Neural crest cell (in vitro differentiated cells): ENCODE data around the gene STOML3. TPM values are rescaled to one million over a fixed set of nuclear protein-coding genes. Genes with fewer than 3 reads are reported as not detected.

Experiments
- DNase-seq: peaks from one replicate; pipeline ENCODE4 v3.0.0; 2021; ENCODE audit warnings: low read depth, mixed read lengths, low spot score
- H3K27ac Mint-ChIP-seq: one replicate; pipeline ENCODE4 v1.8.0; 2021; ENCODE audit warnings: mild to moderate bottlenecking, mixed read lengths; ENCODE audit not compliant: unreplicated experiment
- H3K27me3 Mint-ChIP-seq: 2 replicates; pipeline ENCODE4 v1.8.0; 2021; ENCODE audit warnings: low read depth, mild to moderate bottlenecking, mixed read lengths
- H3K36me3 Mint-ChIP-seq: 2 replicates; pipeline ENCODE4 v1.8.0; 2021; ENCODE audit warnings: low read depth, mild to moderate bottlenecking, mixed read lengths
- H3K4me1 Mint-ChIP-seq: 2 replicates; pipeline ENCODE4 v1.8.0; 2021; ENCODE audit warnings: mixed read lengths
- H3K4me3 Mint-ChIP-seq: one replicate; pipeline ENCODE4 v1.8.0; 2021; ENCODE audit warnings: mild to moderate bottlenecking, mixed read lengths
- H3K9me3 Mint-ChIP-seq: 2 replicates; pipeline ENCODE4 v1.8.0; 2021; ENCODE audit warnings: mixed read lengths
- total RNA-seq: library from RNA; stranded (reverse); gene quantifications from 2 replicates; pipeline ENCODE4 v1.2.1, GENCODE V29; 2021
- TF ChIP-seq, protein P1 (sequence below): fragments of 200-600 bp; sonication (generic); conservative IDR thresholded peaks from 2 replicates; pipeline ENCODE4 v1.5.0; 2021; ENCODE audit warnings: antibody characterized with exemption, mild to moderate bottlenecking

STOML3 gene
- total RNA-seq, 1 donor from 2014 or later = not detected

DNA sequence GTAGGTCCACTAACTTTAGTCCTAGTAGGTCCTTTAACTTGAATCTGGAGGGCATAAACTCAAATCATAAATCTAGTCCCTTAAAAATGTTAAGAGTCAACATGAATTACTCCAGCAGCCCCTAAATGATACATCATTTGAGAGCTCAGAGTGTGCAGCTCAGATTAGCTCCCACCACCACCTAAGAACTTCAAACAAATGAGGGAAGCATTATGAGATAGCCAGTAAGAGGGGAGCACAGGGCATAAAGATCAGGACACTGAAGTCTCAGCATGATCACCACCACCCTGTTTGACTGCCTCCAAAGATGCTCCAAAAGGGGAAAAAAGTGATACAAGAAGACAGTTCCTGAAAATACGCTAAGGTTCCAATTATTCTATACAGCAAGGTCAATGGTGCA, 41.5 kb upstream of the STOML3 start:
- Mint-ChIP-seq H3K36me3 (peaks cover 5% of the 10 kb centered on the region), H3K9me3 (no peaks in the 10 kb centered on the region), H3K4me3 (no peak overlapping the region), H3K27ac (no peak overlapping the region), H3K27me3 (no peaks in the 10 kb centered on the region), H3K4me1 (peaks cover 38% of the 10 kb centered on the region)
- no peak for DNase-seq
- TF ChIP-seq, protein P1, sequence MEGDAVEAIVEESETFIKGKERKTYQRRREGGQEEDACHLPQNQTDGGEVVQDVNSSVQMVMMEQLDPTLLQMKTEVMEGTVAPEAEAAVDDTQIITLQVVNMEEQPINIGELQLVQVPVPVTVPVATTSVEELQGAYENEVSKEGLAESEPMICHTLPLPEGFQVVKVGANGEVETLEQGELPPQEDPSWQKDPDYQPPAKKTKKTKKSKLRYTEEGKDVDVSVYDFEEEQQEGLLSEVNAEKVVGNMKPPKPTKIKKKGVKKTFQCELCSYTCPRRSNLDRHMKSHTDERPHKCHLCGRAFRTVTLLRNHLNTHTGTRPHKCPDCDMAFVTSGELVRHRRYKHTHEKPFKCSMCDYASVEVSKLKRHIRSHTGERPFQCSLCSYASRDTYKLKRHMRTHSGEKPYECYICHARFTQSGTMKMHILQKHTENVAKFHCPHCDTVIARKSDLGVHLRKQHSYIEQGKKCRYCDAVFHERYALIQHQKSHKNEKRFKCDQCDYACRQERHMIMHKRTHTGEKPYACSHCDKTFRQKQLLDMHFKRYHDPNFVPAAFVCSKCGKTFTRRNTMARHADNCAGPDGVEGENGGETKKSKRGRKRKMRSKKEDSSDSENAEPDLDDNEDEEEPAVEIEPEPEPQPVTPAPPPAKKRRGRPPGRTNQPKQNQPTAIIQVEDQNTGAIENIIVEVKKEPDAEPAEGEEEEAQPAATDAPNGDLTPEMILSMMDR = no peak

- H3K4me1 Mint-ChIP-seq = no peaks in the 10 kb centered on the region
- peaks cover 7% of the 10 kb centered on the region for H3K36me3 Mint-ChIP-seq
- H3K27ac Mint-ChIP-seq = no peak overlapping the region
- H3K27me3 Mint-ChIP-seq = no peaks in the 10 kb centered on the region
- H3K9me3 Mint-ChIP-seq = no peaks in the 10 kb centered on the region
- TF ChIP-seq, protein P1 = no peak
- no peak for DNase-seq
- H3K4me3 Mint-ChIP-seq = no peak overlapping the region
Measured at GRCh38 chr13:39025433-39025839, 34.8 kb upstream of the STOML3 start.

GRCh38 chr13:39023761-39024160, 33.1 kb upstream of the STOML3 start:
- peaks cover 9% of the 10 kb centered on the region for H3K36me3 Mint-ChIP-seq
- H3K4me1 Mint-ChIP-seq = no peaks in the 10 kb centered on the region
- H3K27ac Mint-ChIP-seq = no peak overlapping the region
- H3K27me3 Mint-ChIP-seq = no peaks in the 10 kb centered on the region
- no peak overlapping the region for H3K4me3 Mint-ChIP-seq
- DNase-seq = no peak
- H3K9me3 Mint-ChIP-seq = no peaks in the 10 kb centered on the region
- TF ChIP-seq, protein P1 = no peak

GRCh38 chr13:39023316-39023715, 32.7 kb upstream of the STOML3 start:
- Mint-ChIP-seq H3K4me1 (no peaks in the 10 kb centered on the region), H3K4me3 (no peak overlapping the region), H3K36me3 (peaks cover 10% of the 10 kb centered on the region), H3K27ac (no peak overlapping the region), H3K9me3 (no peaks in the 10 kb centered on the region), H3K27me3 (no peaks in the 10 kb centered on the region)
- TF ChIP-seq, protein P1 = no peak
- DNase-seq = no peak

DNA sequence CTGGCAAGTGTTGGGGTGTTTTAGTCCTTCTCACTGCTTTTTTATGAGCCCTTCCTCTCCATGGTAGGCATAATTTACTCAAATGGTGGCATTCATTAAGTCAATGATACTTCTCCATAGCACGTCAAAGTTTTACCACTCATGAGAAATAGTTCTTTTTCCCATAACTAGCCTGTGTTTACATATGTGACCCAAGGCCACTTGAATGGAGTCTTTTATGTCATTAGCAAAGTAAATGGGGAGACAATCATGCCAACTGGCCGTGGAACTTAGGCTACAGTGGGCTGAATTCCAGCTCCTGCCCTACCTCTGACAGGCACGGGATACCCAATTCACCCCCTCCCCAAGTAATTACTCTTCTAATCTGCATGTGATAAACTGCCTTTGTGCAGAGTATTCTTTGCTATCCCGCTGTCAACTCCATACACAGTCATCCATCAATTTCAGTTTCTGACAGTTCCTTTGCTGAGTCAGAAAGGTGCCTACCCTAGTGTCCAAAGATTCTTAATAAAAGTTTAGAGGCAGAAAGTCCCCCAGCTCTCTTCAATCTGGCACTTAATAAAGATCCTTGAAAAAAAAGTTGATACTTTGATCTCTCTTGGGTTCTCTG, 30.3 kb upstream of the STOML3 start:
- Mint-ChIP-seq H3K36me3 (peaks cover 6% of the 10 kb centered on the region), H3K27ac (no peak overlapping the region), H3K4me3 (no peak overlapping the region), H3K4me1 (no peaks in the 10 kb centered on the region), H3K9me3 (no peaks in the 10 kb centered on the region), H3K27me3 (no peaks in the 10 kb centered on the region)
- TF ChIP-seq, protein P1 = no peak
- DNase-seq = no peak
